Hematopoietic multipotent progenitor cell treated with erythropoietin and hydrocortisone succinate and interleukin-3 and kit ligand, for 8 days (in vitro differentiated cells): ENCODE results near the gene PGAM1.
A peak's percentile ranks its signal among the peaks of the same experiment; 100 is the strongest.
"Not testable (repeated sequence)": the region's sequence is repeated elsewhere in the genome, so short reads cannot be mapped to it uniquely, and the experiment has no call there.

ENCODE experiments used
- DNase-seq: peaks from one replicate; pipeline ENCODE4 v3.0.0-alpha.2; 2015

The PGAM1 gene

GRCh38 chr10:97459933-97460332 is 33.9 kb downstream of the PGAM1 start:
- DNase-seq: no peak

GRCh38 chr10:97462309-97462708 is 36.3 kb downstream of the PGAM1 start:
- DNase-seq: no peak

- peak; percentile 57 for DNase-seq
These were observed 37.6 kb downstream of the PGAM1 start for GRCh38 chr10:97463363-97464132.

GRCh38 chr10:97464226-97464625 is 38.2 kb downstream of the PGAM1 start:
- DNase-seq: no peak

- no peak for DNase-seq
These were observed 40.0 kb downstream of the PGAM1 start for GRCh38 chr10:97465982-97466381.

- no peak for DNase-seq
These were observed 40.8 kb downstream of the PGAM1 start for GRCh38 chr10:97466755-97467154.

GRCh38 chr10:97468162-97468561 is 42.2 kb downstream of the PGAM1 start:
- no peak for DNase-seq

GRCh38 chr10:97468781-97469180 is 42.8 kb downstream of the PGAM1 start:
- not testable (repeated sequence) for DNase-seq

- no peak for DNase-seq
These were observed 48.9 kb downstream of the PGAM1 start for GRCh38 chr10:97474918-97475317.

- DNase-seq: no peak
These were observed 50.1 kb downstream of the PGAM1 start for GRCh38 chr10:97475936-97476594.

GRCh38 chr10:97479410-97479809 is 53.4 kb downstream of the PGAM1 start:
- DNase-seq: not testable (repeated sequence)

- DNase-seq: peak; percentile 16
These were observed 53.9 kb downstream of the PGAM1 start for GRCh38 chr10:97479939-97480338.

GRCh38 chr10:97481071-97481470 is 55.1 kb downstream of the PGAM1 start:
- DNase-seq: no peak

- no peak for DNase-seq
These were observed 56.4 kb downstream of the PGAM1 start for GRCh38 chr10:97482381-97482780.
